ENCODE results near the gene SDHA. TPM values are rescaled to one million over a fixed set of nuclear protein-coding genes. Genes with fewer than 3 reads are reported as not detected.
"Not testable (repeated sequence)": the region's sequence is repeated elsewhere in the genome, so short reads cannot be mapped to it uniquely, and the experiment has no call there.

The SDHA gene
- total and polyA plus RNA-seq, 2 of the 13 experiments (the other 11 are each of a cell fraction or from before 2014, with no cell fraction given) = 185 to 240 TPM

DNA sequence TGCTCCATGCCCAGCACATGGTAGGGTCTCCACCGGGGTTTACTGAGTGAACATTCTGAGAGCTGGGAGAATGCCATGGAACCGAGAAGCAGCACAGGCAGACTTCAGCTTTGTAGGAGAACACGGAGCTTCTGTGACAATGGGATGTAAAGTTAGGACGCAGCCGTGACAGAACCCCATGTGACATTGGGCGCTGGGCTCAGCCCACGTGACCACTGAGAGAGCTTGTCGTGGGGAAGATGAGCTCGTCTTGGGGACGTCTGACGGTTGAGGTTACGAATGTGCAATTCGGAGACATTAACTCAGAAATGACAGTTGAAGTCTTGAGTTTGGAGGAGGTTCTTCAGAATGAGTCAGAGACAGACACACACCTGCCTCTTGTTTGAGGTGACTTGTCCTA, 13.5 kb downstream of the SDHA start (continued):
- TF ChIP-seq, protein P1, sequence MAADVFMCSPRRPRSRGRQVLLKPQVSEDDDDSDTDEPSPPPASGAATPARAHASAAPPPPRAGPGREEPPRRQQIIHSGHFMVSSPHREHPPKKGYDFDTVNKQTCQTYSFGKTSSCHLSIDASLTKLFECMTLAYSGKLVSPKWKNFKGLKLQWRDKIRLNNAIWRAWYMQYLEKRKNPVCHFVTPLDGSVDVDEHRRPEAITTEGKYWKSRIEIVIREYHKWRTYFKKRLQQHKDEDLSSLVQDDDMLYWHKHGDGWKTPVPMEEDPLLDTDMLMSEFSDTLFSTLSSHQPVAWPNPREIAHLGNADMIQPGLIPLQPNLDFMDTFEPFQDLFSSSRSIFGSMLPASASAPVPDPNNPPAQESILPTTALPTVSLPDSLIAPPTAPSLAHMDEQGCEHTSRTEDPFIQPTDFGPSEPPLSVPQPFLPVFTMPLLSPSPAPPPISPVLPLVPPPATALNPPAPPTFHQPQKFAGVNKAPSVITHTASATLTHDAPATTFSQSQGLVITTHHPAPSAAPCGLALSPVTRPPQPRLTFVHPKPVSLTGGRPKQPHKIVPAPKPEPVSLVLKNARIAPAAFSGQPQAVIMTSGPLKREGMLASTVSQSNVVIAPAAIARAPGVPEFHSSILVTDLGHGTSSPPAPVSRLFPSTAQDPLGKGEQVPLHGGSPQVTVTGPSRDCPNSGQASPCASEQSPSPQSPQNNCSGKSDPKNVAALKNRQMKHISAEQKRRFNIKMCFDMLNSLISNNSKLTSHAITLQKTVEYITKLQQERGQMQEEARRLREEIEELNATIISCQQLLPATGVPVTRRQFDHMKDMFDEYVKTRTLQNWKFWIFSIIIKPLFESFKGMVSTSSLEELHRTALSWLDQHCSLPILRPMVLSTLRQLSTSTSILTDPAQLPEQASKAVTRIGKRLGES (CRISPR knock-in tag; IDR thresholded peaks at IDR 0.05; ENCODE audit: borderline replicate concordance) = no peak
- TF ChIP-seq TEAD2 (CRISPR knock-in tag; IDR thresholded peaks at IDR 0.05) (no peak), ZNF816 (CRISPR knock-in tag; IDR thresholded peaks at IDR 0.05; ENCODE audit: borderline replicate concordance) (no peak)
- TF ChIP-seq, protein P2, sequence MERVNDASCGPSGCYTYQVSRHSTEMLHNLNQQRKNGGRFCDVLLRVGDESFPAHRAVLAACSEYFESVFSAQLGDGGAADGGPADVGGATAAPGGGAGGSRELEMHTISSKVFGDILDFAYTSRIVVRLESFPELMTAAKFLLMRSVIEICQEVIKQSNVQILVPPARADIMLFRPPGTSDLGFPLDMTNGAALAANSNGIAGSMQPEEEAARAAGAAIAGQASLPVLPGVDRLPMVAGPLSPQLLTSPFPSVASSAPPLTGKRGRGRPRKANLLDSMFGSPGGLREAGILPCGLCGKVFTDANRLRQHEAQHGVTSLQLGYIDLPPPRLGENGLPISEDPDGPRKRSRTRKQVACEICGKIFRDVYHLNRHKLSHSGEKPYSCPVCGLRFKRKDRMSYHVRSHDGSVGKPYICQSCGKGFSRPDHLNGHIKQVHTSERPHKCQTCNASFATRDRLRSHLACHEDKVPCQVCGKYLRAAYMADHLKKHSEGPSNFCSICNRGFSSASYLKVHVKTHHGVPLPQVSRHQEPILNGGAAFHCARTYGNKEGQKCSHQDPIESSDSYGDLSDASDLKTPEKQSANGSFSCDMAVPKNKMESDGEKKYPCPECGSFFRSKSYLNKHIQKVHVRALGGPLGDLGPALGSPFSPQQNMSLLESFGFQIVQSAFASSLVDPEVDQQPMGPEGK (CRISPR knock-in tag; IDR thresholded peaks at IDR 0.05) = no peak

DNA sequence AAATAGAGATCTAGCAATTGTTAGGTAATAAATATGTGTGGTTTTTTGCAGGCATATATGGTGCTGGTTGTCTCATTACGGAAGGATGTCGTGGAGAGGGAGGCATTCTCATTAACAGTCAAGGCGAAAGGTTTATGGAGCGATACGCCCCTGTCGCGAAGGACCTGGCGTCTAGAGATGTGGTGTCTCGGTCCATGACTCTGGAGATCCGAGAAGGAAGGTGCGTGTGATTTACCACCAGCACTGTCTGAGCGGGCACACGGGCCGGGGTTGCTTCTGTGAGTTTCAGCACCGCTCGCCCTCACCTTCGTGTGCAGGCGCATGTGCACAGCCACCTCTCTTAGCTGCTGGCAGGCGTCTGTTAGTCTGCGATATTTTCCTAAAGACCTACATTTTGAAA, 15.3 kb downstream of the SDHA start:
- ATAC-seq; CTCF ChIA-PET (ENCODE audit: low intra/inter-chr PET ratio, low total read pairs); H3K9ac ChIP-seq (ENCODE audit: insufficient read depth, low read depth, low read length); H3K27me3 ChIP-seq (ENCODE audit: control insufficient read depth in 1 of 2, insufficient read depth in 2 of 2, low read length in 2 of 2); intact Hi-C loops (cut with micrococcal nuclease; ENCODE audit: unreplicated experiment); H4K20me1 ChIP-seq (ENCODE audit: insufficient read depth, low read length); H3K4me1 ChIP-seq (ENCODE audit: insufficient read depth, low read length); H3K27ac ChIP-seq (ENCODE audit: extremely low read length, insufficient read depth, low read length); in situ Hi-C loops (cut with HindIII; ENCODE audit: extremely low pct_ligation_motif_present, low pct_unique_long_range_greater_than_20kb); H3K9me3 ChIP-seq (ENCODE audit: low read length); POLR2A ChIA-PET; FAIRE-seq; H3K79me2 ChIP-seq (ENCODE audit: insufficient read depth, low read length); H2AFZ ChIP-seq (ENCODE audit: low read length); H3K4me3 ChIP-seq (replicated peaks in 1 of 3; ENCODE audit: insufficient read depth in 1 of 3, low read depth in 2 of 3, low read length in 3 of 3); BruUV-seq (replicated peaks); DNase-seq (ENCODE audit: low spot score); H3K4me2 ChIP-seq (ENCODE audit: low read depth, low read length): not testable (repeated sequence)
- WGBS (ENCODE audit: low lambda C conversion rate) = 95% methylated on average over 11 of the region's 20 CpGs
- H3K36me3 ChIP-seq (replicated peaks in 1 of 2; ENCODE audit: control insufficient read depth in 1 of 2, insufficient read depth in 2 of 2, low read length in 2 of 2) = peaks cover 10 to 58% of the 10 kb centered on the region in 2 experiments; a peak in 4 of 5 replicates
